Measurements from ENCODE around the gene SPTBN2.

Gene SPTBN2

GRCh38 chr11:66639066-66639813 is 89.8 kb downstream of the SPTBN2 start:
- no peak for DNase-seq (ENCODE audit: low read depth in 2 of 2)

- peak; percentile 89 to 93 for DNase-seq (ENCODE audit: low read depth in 2 of 2)
These were observed 90.6 kb downstream of the SPTBN2 start, which contains the start of gene RBM4 for GRCh38 chr11:66638177-66639065. Gene RBM4, plus strand, starts transcription at chr11:66638703. Its CDS starts 1,009 bp downstream, at chr11:66639712.

- DNase-seq (ENCODE audit: low read depth in 2 of 2) = no peak
These were observed 91.3 kb downstream of the SPTBN2 start for GRCh38 chr11:66637557-66638176.

GRCh38 chr11:66636411-66636810 is 92.6 kb downstream of the SPTBN2 start:
- no peak for DNase-seq (ENCODE audit: low read depth in 2 of 2)

Measured in stimulated activated CD4-positive, alpha-beta T cell treated with anti-CD3 and anti-CD28 coated beads, Interleukin-12 subunit alpha, Interleukin-12 subunit beta, amount 100 ng/mL, for 24 hours (primary cell).